Neutrophil (primary cell): ENCODE data around the gene ADCY5.

ENCODE experiments used
- H3K27ac ChIP-seq: fragments of 200-600 bp; sonication (generic); 2 replicates; pipeline ENCODE4 v1.5.1; 2016; ENCODE audit warnings: mild to moderate bottlenecking, moderate library complexity
- H3K27me3 ChIP-seq: fragments of 200-600 bp; sonication (generic); 2 replicates; pipeline ENCODE4 v1.6.0; 2016; ENCODE audit warnings: mild to moderate bottlenecking
- H3K36me3 ChIP-seq: fragments of 200-600 bp; sonication (generic); 2 replicates; pipeline ENCODE4 v1.5.1; 2017
- H3K4me1 ChIP-seq, 2 experiments: fragments of 200-600 bp in 1 of 2; sonication (generic) in 1 of 2; 1 replicate in 1 of 2; 2 replicates in 1 of 2; pipeline versions ENCODE4 v1.5.1 to v1.6.1; 2013 to 2016; ENCODE audit warnings: low read depth in 1 of 2, low read length in 1 of 2, mild to moderate bottlenecking in 1 of 2, moderate library complexity in 1 of 2; ENCODE audit not compliant: control insufficient read depth in 1 of 2, insufficient read depth in 1 of 2
- H3K4me3 ChIP-seq, 2 experiments: fragments of 200-600 bp in 1 of 2; sonication (generic) in 1 of 2; 1 replicate in 1 of 2; 2 replicates in 1 of 2; pipeline ENCODE4 v1.5.1; 2013 to 2016; ENCODE audit warnings: low read depth in 1 of 2, low read length in 1 of 2, mild to moderate bottlenecking in 1 of 2, moderate library complexity in 1 of 2
- H3K9me3 ChIP-seq: fragments of 200-600 bp; sonication (generic); 2 replicates; pipeline ENCODE4 v1.5.1; 2016
- TF ChIP-seq, protein P1 (sequence below): fragments of 200-600 bp; sonication (generic); IDR thresholded peaks from 2 replicates; pipeline ENCODE4 v1.5.1; 2016; ENCODE audit warnings: antibody characterized with exemption

Gene ADCY5

GRCh38 chr3:123319760-123320159 is 129.1 kb downstream of the ADCY5 start:
- Histone ChIP-seq H3K36me3 (no peaks in the 10 kb centered on the region), H3K27ac (no peak overlapping the region), H3K27me3 (peaks cover 29% of the 10 kb centered on the region), H3K9me3 (no peaks in the 10 kb centered on the region), H3K4me3 (no peak overlapping the region), H3K4me1 (no peaks in the 10 kb centered on the region)
- TF ChIP-seq, protein P1, sequence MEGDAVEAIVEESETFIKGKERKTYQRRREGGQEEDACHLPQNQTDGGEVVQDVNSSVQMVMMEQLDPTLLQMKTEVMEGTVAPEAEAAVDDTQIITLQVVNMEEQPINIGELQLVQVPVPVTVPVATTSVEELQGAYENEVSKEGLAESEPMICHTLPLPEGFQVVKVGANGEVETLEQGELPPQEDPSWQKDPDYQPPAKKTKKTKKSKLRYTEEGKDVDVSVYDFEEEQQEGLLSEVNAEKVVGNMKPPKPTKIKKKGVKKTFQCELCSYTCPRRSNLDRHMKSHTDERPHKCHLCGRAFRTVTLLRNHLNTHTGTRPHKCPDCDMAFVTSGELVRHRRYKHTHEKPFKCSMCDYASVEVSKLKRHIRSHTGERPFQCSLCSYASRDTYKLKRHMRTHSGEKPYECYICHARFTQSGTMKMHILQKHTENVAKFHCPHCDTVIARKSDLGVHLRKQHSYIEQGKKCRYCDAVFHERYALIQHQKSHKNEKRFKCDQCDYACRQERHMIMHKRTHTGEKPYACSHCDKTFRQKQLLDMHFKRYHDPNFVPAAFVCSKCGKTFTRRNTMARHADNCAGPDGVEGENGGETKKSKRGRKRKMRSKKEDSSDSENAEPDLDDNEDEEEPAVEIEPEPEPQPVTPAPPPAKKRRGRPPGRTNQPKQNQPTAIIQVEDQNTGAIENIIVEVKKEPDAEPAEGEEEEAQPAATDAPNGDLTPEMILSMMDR: no peak

DNA sequence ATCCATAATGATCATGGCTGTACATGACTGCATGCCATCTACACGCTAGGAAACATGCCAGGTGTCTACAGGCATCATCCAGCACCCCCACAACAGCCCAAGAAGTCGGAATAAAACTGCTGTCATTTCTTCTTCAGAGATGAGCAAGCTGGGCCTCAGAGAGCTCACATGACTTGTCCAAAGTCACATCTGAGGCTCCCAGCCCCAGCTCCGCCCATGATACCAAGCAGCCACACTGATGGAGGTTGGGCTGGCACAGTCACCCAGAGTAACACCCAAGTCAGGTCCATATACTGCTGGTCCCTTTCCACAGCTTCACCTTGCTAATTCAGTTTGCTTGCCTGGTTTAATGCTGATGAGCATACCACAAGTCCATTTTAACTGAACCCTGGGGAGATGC is 130.5 kb downstream of the ADCY5 start:
- Histone ChIP-seq H3K27me3 (peaks cover 43% of the 10 kb centered on the region), H3K4me1 (no peaks in the 10 kb centered on the region), H3K9me3 (no peaks in the 10 kb centered on the region), H3K27ac (no peak overlapping the region), H3K4me3 (no peak overlapping the region), H3K36me3 (no peaks in the 10 kb centered on the region)
- TF ChIP-seq, protein P1: no peak

DNA sequence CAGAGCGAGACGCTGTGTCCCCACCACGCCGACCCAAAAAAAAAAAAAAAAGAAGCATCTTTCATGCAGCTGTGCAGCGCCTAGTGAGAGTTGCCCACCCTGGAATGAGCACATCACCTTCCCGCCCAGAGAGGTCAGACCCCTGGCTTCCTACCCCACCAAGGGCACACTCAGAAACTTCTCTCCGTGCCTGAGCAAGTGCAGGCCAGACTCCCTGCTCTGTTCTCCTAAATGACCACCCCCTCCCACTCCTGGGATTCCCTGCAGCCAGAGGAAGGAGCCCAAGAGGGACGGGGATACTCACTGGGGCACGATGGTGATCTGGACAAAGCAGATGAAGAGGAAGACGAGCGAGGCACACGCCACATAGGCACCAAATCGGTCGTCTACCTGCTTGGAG is 131.2 kb downstream of the ADCY5 start:
- H3K36me3 ChIP-seq: no peaks in the 10 kb centered on the region
- no peaks in the 10 kb centered on the region for H3K4me1 ChIP-seq
- peaks cover 47% of the 10 kb centered on the region for H3K27me3 ChIP-seq
- H3K9me3 ChIP-seq: no peaks in the 10 kb centered on the region
- TF ChIP-seq, protein P1: no peak
- H3K27ac ChIP-seq: no peak overlapping the region
- no peak overlapping the region for H3K4me3 ChIP-seq

DNA sequence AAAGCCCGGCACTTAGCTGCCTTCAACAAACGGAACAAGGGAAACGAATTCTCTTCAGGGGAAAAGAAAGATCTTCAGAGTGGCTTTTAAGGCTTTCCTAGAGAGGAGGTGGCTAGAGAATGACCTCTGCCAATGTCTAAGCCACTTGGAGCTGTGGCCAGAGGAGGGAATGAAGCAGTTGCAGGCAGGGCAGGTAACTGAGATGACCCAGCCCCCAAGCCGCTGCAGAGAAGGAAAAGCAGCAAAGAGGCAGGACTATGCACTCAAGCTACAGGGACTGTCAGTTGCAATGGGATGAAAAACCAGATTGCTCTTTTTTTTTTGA is 133.7 kb downstream of the ADCY5 start:
- Histone ChIP-seq H3K9me3 (no peaks in the 10 kb centered on the region), H3K36me3 (no peaks in the 10 kb centered on the region), H3K27ac (no peak overlapping the region), H3K4me1 (no peaks in the 10 kb centered on the region), H3K4me3 (no peak overlapping the region), H3K27me3 (peaks cover 43% of the 10 kb centered on the region)
- TF ChIP-seq, protein P1: no peak

DNA sequence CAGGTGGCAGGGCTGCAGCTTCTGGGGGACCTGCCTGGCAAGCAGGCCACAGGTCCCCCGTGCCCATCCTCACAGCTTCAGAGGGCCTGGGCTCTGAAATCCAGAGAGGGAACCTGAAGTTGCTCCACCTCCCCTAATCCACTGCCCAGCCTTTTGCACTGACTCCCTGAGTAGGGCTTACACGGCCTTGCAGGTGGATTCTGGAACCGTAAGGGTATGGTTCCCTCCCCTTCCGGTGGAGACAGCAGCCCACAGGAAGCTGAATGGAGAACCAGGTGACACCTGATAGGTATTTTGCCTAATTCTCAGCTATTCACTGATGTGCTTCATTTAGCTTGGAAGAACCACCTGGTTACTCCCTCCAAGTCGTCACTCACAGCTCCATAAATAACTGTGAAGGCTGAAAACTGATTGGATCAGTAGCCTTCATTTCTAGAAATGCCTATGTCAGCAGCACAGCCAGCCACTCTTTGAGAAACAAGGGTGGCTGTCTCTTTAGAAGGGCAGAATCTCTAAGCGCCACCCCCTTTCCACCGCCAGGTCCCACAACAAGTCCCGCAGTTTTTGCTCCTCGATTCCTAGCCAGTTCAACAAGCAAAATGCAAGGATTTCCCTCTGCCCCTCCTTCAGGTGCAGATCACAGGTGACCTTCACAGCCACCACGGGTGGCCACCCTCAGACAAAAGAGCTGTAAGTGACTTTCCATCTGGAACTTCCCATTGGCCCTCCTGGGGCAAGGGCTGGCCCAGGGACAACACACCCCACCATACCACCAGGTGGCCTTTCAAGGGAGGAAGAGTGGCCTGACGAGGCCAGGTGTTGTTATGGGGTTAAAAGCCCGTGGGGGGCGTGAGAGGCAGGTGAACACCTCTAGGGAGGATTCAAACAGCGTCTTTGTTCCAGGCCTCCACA is 134.3 kb downstream of the ADCY5 start:
- H3K9me3 ChIP-seq: no peaks in the 10 kb centered on the region
- H3K4me3 ChIP-seq: no peak overlapping the region
- TF ChIP-seq, protein P1: no peak
- no peaks in the 10 kb centered on the region for H3K36me3 ChIP-seq
- H3K4me1 ChIP-seq: no peaks in the 10 kb centered on the region
- H3K27me3 ChIP-seq: peaks cover 37% of the 10 kb centered on the region
- no peak overlapping the region for H3K27ac ChIP-seq
